ENCODE measurements around the gene SFRP2. TPM values are rescaled to one million over a fixed set of nuclear protein-coding genes. Genes with fewer than 3 reads are reported as not detected.
A peak's percentile ranks its signal among the peaks of the same experiment; 100 is the strongest.

SFRP2 gene
- total RNA-seq, 1 donor = 0.27 TPM

GRCh38 chr4:153790962-153791551 is 2.2 kb upstream of the SFRP2 start:
- TF ChIP-seq CTCF (IDR thresholded peaks at IDR 0.05; ENCODE audit: insufficient read depth, low read length) = no peak
- no peak for DNase-seq (ENCODE audit: low read depth)
- peak overlapping the region; percentile 5 for H3K4me3 ChIP-seq (ENCODE audit: low read depth, low read length)

- no peak for DNase-seq (ENCODE audit: low read depth)
- H3K4me3 ChIP-seq (ENCODE audit: low read depth, low read length) = no peak overlapping the region
- TF ChIP-seq CTCF (IDR thresholded peaks at IDR 0.05; ENCODE audit: insufficient read depth, low read length) = no peak
Measured at GRCh38 chr4:153790500-153790865, 1.6 kb upstream of the SFRP2 start.

GRCh38 chr4:153789741-153790499 is 1.0 kb upstream of the SFRP2 start:
- peak; percentile 30 for DNase-seq (ENCODE audit: low read depth)
- TF ChIP-seq CTCF (IDR thresholded peaks at IDR 0.05; ENCODE audit: insufficient read depth, low read length) = no peak
- H3K4me3 ChIP-seq (ENCODE audit: low read depth, low read length) = no peak overlapping the region

- H3K4me3 ChIP-seq (ENCODE audit: low read depth, low read length) = no peak overlapping the region
- DNase-seq (ENCODE audit: low read depth) = no peak
- TF ChIP-seq CTCF (IDR thresholded peaks at IDR 0.05; ENCODE audit: insufficient read depth, low read length) = no peak
Measured at GRCh38 chr4:153788051-153788412, 851 bp downstream of the SFRP2 start.

GRCh38 chr4:153787575-153787974 is 1.3 kb downstream of the SFRP2 start:
- DNase-seq (ENCODE audit: low read depth) = no peak
- no peak overlapping the region for H3K4me3 ChIP-seq (ENCODE audit: low read depth, low read length)
- no peak for TF ChIP-seq CTCF (IDR thresholded peaks at IDR 0.05; ENCODE audit: insufficient read depth, low read length)

- no peak for TF ChIP-seq CTCF (IDR thresholded peaks at IDR 0.05; ENCODE audit: insufficient read depth, low read length)
- no peak overlapping the region for H3K4me3 ChIP-seq (ENCODE audit: low read depth, low read length)
- DNase-seq (ENCODE audit: low read depth) = no peak
Measured at GRCh38 chr4:153787061-153787560, 1.8 kb downstream of the SFRP2 start.
